Measurements from ENCODE around the gene NOTCH1.
A peak's percentile ranks its signal among the peaks of the same experiment; 100 is the strongest.

NOTCH1 gene

DNA sequence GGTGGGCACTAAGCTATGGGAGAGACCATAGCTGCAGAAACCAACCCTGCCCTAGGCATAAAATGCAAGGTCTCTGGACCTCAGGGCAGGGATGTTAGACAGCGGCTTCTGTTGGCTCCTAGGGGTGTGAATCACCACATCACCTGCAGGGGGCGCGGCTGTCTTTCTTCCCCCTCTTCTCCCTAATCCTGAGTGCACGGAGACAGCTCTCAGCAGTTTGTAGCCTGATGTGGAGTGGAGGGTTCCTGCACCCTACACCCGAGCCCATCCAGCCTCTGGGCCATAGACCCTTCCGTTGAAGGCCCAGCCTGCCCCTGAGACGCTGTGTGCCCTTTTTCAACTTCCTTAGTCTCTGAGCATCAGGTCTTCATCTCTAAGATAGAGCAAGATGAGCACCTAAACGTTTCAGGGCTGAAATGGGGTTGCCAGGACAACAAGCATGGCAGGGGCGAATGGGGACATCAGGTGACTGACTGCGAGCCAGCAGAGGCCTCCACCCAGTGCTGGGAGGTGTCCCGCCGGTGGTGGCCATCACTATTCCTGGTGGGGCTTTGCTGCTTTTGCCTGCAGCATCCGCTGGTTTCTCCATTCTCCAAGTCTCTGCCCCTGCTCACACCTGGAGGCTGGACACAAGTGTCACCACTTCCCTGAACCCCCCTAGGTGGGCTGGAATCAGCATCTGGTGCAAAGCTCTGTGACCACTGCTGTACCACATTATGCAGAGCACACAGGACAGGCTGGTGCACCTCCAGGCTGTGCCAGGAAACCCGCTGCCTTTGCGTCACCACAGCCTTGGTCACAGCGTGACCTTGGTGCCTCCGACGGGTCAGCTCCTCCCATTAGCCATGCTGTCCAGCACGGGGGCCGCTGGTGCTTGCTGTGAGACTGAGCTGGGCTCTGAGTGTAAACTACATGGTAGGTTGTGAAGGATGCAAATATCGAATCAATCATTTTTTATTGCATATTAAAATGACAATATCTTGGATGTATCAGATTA lies 60.5 kb downstream of the NOTCH1 start:
- peak; percentile 65 for DNase-seq (ENCODE audit: low read depth, low spot score)

- DNase-seq (ENCODE audit: low read depth, low spot score) = no peak
These were observed 61.4 kb downstream of the NOTCH1 start for GRCh38 chr9:136484153-136485048.

DNA sequence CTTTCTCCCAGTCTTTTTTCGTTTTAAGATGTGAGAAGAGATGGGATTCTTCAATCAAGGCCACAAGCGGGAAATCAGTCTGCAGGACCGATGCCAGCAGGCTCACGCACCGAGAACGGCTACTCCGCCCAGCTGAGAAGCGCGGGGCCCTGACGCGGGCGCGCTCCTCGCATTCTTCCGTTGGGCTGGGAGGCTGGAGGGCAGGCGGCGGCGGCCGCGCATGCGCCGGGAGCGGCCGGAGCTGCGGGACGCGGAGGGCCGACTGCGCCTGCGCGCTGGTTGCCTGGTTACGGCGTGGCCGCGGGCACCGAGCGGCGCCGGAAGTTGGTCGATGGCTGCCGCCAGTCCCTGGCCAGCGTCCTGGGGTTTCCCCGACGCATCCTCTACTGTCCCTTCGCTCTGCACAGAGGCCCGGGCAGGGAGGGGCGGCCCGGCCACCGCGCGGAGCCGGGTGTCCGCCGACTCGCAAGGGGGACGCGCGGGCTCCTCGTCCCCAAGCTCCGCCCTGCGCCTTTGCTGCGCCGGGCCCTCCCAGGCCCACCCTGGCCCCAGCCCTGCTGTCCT lies 62.2 kb downstream of the NOTCH1 start:
- DNase-seq (ENCODE audit: low read depth, low spot score) = peak; percentile 84

DNA sequence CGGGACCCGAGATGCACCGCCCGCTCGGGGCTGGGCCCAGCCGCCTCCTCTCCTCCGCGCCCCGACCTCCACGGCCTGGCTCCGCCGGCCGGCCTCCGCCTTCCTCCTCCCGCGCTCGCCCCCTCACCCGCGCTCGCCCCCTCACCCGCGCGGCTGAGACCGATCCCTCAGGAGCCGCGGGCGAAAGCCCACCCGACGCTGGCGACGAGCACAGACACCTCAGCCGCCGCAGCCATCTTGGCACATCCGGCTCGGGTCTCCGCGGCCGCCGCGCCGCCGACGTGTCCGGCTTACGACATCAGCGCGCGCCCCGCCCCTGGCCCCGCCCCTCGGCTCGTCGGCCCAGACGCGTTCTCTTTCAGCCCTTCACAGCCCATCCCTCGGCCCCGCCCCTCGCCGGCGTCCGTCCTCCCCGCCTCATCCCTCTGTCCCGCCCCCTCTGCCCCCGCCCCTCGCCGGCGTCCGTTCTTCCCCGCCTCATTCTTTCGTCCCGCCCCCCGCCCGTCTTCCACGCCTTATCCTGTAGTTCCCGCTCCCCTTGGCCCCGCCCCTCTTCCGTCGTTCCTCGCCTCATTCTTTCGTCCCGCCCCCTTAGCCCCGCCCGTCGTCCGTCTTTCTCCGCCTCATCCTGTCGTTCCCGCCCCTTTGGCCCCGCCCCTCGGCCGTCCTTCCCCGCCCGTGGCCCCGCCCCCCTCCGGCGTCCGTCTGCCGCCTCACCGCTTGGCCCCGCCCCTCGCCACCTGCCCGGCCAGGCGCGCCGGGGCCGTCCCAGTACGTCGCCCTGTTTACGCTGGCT lies 62.9 kb downstream of the NOTCH1 start, which contains the start of gene SEC16A:
TSS of gene SEC16A (minus strand) at position 248 of the 796 bp plus-strand sequence. CDS start 5,425 bp downstream, outside the sequence.
- DNase-seq (ENCODE audit: low read depth, low spot score) = peak; percentile 99

DNA sequence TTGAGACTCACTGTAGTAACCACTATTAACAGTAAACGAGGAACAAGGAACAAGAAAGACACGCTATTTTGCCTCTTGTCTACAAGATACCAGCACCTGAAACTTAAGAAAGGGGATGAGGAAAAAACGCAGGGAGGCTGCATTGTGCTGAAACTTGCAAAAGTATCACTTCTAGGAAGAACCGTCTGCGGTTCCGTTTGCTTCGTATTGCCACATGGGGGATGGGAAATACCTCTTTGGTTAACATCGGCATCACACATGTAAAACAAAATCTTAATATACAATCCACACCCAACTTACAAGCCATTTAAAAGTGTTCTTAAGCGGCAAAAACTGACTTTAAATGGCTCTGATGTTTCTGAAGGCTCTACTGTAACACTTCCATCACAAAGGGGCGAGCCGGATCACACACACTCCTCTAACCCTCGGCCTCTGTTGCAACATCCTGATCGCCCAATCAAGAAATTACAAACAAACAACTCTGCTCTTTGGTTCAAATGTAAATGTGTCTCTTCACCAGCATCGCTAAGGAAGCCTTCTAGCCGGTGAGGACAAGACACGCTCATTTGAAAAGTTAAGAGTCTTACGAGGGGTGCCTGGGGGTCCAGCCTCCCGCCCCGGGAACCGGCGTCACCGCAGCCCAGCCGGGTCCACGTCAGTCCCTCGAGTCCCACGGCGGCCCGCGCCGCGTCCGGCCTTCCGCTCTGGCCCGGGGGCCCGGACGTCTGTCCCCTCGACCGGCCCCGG lies 63.6 kb downstream of the NOTCH1 start:
- DNase-seq (ENCODE audit: low read depth, low spot score) = no peak

DNA sequence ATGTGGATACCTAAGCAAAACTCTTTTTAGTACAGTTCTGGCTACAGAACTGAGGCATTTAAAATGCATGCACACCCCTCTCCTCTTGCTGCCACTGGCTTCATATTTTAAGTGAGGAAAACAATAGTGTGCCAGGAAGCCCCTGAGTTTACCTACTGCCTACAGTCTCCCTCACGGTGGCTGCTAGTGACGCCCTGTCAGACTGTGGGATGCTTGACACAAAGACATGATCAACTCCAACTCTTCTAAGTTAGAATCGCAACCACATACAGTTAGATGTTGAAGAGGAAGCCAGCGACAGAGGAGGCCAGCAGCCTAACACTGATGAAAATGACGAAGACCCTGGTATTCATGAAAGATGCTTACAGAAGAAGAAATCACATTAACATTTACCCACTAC lies 64.3 kb downstream of the NOTCH1 start:
- DNase-seq (ENCODE audit: low read depth, low spot score) = no peak

GRCh38 chr9:136476369-136477150 lies 69.3 kb downstream of the NOTCH1 start:
- no peak for DNase-seq (ENCODE audit: low read depth, low spot score)

DNA sequence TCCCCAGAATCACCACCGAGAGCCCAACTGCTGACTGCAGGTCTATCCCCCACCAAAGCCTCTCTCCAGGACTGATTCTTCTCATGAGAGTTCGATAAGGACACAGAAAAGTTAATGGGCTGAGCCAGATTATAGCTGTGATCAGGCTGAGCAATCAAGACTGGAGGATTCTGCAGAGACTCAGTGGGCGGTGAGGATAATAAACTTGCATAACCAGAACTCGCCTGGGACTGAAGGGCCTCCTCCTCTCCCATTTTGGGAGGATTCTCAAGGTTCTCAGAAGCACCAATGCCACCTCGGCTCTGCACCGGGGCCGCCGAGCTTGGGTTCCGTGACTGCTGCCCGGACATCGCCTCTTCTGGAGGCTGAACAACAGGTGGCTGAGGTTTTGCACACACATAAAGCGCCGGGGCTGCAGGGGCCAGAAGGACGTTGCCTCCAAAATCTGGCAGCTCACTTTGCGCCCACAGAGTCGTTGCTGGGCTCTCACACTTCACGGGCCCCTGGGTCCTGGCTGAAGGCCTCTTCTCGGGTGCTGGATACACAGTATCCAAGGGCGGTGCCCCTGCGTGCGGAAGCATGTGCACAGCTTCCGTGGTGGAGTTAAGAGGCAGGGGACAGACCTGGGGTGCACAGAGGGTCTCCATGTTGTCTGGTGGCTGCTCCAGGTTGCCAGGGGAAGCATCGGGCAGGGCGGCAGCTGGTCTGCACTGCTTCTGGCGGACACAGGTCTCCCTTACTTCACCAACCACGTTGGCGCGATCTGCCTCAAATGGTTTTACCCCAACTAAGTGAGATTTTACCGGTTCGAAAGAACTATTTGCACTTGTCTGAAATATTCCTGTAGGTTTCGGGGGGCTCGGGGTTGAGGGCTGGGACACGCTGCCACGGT lies 70.6 kb downstream of the NOTCH1 start:
- DNase-seq (ENCODE audit: low read depth, low spot score) = no peak

DNA sequence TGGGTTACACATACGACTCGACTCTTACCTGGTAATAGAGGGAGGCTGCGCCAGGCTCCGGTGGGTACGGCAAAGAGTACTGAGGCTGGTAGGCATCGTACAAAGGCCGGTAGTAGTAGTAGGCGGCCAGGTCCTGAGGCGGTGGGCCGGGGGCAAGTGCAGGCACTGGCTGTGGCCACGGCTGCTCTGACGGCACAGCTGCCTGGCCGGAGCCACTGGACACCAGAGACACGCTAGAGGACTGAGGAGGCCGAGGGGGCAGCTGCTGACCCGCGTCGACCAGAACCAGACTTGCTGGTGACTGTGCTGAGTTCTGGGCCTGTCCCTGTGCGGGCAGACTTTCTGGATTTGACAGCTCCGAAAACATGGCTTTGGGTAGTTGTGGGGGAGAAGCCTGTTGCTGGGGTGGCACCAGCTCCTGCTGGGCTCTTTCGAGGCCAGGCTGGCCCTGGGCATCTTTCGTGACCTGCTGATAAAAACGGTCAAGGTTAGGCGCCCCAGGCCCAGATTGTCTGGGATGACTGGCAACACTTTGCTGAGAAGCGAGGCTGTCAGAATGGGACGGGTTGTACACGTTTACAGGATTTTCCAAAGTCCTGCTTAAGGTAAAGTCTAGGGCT lies 71.7 kb downstream of the NOTCH1 start:
- DNase-seq (ENCODE audit: low read depth, low spot score) = no peak

- DNase-seq (ENCODE audit: low read depth, low spot score) = no peak
These were observed 72.5 kb downstream of the NOTCH1 start for GRCh38 chr9:136473354-136473721.

GRCh38 chr9:136472640-136473353 lies 73.1 kb downstream of the NOTCH1 start:
- DNase-seq (ENCODE audit: low read depth, low spot score) = no peak

DNA sequence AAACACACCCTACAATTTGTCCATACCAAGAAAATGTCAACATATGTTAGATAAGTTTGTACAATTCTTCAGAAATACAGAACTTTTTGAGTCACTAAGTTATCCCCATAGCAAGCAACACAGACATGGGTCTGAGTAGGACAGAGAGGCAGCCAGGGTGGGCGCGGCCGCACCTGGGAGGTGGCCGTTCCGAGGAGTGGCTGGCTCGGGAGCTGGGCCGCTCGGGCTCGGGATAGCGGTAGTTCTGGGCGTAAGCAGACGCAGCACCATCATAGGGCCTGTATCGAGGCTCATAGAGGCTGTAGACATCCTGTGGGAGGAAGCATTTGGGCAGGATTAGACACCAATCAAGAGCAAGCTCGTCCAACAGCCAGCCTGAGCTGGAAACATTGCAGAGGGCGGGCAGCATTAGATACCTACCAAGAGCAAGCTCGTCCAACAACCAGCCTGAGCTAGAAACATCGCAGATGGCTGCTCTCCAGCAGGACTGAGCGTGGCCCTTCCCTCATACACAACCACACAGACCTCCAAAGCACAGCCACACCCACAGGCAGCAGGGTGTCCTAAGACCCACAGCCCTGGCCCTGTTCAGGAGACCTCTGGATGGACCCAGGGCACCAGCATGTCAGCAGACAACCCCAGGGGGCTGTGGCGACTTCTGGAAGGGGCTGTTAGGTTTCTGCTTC lies 73.9 kb downstream of the NOTCH1 start:
- DNase-seq (ENCODE audit: low read depth, low spot score) = no peak

DNA sequence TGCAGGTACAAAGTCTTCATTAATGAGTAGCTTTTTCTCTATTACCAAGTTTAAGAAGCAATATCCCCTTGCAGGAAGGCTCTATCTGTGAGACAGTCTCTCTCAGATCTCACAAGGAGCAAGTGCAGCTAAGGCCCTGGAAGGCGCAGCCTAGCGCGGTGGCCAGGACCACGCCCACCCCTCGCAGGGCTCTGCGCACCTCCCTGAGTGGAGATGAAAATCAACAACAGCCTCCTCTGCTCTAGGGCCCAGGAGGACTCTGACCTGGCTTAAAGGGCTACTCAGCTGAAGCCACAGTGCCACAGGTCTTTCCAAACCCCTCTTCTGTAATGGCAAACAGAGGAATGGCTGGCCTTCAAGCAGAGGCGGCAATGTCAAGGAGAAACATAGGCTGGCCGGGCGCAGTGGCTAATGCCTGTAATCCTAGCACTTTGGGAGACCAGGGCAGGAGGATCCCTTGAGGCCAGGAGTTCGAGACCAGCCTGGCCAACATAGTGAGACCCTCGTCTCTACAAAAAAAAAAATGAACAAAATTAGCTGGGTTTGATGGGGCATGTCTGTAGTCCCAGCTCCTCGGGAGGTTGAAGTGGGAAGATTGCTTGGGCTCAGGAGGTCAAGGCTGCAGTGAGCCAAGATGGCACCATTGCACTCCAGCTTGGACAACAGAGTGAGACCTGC lies 74.9 kb downstream of the NOTCH1 start:
- no peak for DNase-seq (ENCODE audit: low read depth, low spot score)

DNA sequence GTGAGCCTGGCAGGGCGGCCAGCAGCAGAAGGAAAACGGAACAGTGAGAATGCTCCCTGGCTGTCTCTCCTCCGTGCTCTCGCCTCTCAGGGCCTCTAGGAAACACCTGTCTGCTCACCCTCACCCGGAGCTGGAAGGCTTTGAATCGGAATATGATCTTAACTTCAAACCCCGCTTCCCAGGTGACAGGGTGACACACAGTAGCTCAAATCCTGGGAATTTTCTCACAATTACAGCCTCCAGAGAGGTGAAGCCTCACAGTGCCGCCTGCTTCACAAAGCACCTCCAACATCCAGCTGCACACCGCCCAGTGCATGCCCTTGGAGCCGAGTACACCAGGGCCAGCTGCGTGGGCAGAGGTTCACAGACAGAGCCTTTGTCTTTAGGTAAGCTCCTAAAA lies 75.5 kb downstream of the NOTCH1 start:
- no peak for DNase-seq (ENCODE audit: low read depth, low spot score)

- no peak for DNase-seq (ENCODE audit: low read depth, low spot score)
These were observed 78.1 kb downstream of the NOTCH1 start for GRCh38 chr9:136467766-136468165.

GRCh38 chr9:136466155-136466541 lies 79.7 kb downstream of the NOTCH1 start:
- DNase-seq (ENCODE audit: low read depth, low spot score) = no peak
